GM23338 (cell line): ENCODE results near the gene C2orf49. TPM values are rescaled to one million over a fixed set of nuclear protein-coding genes. Genes with fewer than 3 reads are reported as not detected.
A peak's percentile ranks its signal among the peaks of the same experiment; 100 is the strongest.

Experiments
- ATAC-seq: fragments of 200-7000 bp; cut with Tn5 transposase; 3 replicates; pipeline ENCODE4 v1.9.1; 2020
- DNase-seq: peaks from one replicate; pipeline ENCODE4 v3.0.0-alpha.2; 2015; ENCODE audit warnings: low spot score
- H2AFZ ChIP-seq: fragments of 200-600 bp; sonication (generic); 2 replicates; pipeline ENCODE4 v1.8.0; 2016; ENCODE audit warnings: antibody characterized with exemption, mild to moderate bottlenecking, moderate library complexity
- H3F3A ChIP-seq: fragments of 200-600 bp; sonication (generic); replicated peaks from 2 replicates; pipeline ENCODE4 v1.8.0; 2017; ENCODE audit warnings: antibody characterized with exemption, mixed run types, low read depth
- H3K27ac ChIP-seq: fragments of 200-600 bp; sonication (generic); 2 replicates; pipeline ENCODE4 v1.6.1; 2016; ENCODE audit warnings: low read depth
- H3K27me3 ChIP-seq: fragments of 200-600 bp; sonication (generic); 2 replicates; pipeline ENCODE4 v1.8.0; 2016; ENCODE audit warnings: mild to moderate bottlenecking, mixed run types, moderate library complexity; ENCODE audit not compliant: insufficient read depth
- H3K36me3 ChIP-seq: fragments of 200-600 bp; sonication (generic); 2 replicates; pipeline ENCODE4 v1.8.0; 2016; ENCODE audit warnings: mild to moderate bottlenecking; ENCODE audit not compliant: insufficient read depth
- H3K4me1 ChIP-seq: fragments of 200-600 bp; sonication (generic); 2 replicates; pipeline ENCODE4 v1.8.0; 2016; ENCODE audit warnings: mild to moderate bottlenecking, moderate library complexity; ENCODE audit not compliant: insufficient read depth
- H3K4me2 ChIP-seq: fragments of 200-600 bp; sonication (generic); 2 replicates; pipeline ENCODE4 v1.7.1; 2017; ENCODE audit warnings: mixed run types
- H3K4me3 ChIP-seq: fragments of 200-600 bp; sonication (generic); 2 replicates; pipeline ENCODE4 v1.6.1; 2016; ENCODE audit warnings: mixed run types
- H3K79me2 ChIP-seq: fragments of 200-600 bp; sonication (generic); replicated peaks from 2 replicates; pipeline ENCODE4 v1.8.0; 2017; ENCODE audit warnings: mild to moderate bottlenecking; ENCODE audit not compliant: insufficient read depth
- H3K9me2 ChIP-seq: fragments of 200-600 bp; sonication (generic); 2 replicates; pipeline ENCODE4 v1.8.0; 2017; ENCODE audit not compliant: insufficient read depth
- H4K20me1 ChIP-seq: fragments of 200-600 bp; sonication (generic); replicated peaks from 2 replicates; pipeline ENCODE4 v1.8.0; 2017; ENCODE audit warnings: mild to moderate bottlenecking; ENCODE audit not compliant: insufficient read depth
- H3K27ac Mint-ChIP-seq: 2 replicates; pipeline ENCODE4 v1.8.0; 2020; ENCODE audit warnings: inconsistent platforms, mild to moderate bottlenecking, moderate library complexity, mixed read lengths
- H3K27me3 Mint-ChIP-seq: 3 replicates; pipeline ENCODE4 v1.8.0; 2022; ENCODE audit warnings: low read depth, mild to moderate bottlenecking, moderate library complexity, mixed read lengths, inconsistent platforms; ENCODE audit not compliant: insufficient read depth, poor library complexity
- H3K36me3 Mint-ChIP-seq: 3 replicates; pipeline ENCODE4 v1.8.0; 2021; ENCODE audit warnings: low read depth, mild to moderate bottlenecking, inconsistent platforms, moderate library complexity, mixed read lengths
- H3K4me1 Mint-ChIP-seq: 3 replicates; pipeline ENCODE4 v1.8.0; 2020; ENCODE audit warnings: mild to moderate bottlenecking, inconsistent platforms, mixed read lengths
- H3K4me3 Mint-ChIP-seq: 3 replicates; pipeline ENCODE4 v1.8.0; 2021; ENCODE audit warnings: moderate library complexity, mild to moderate bottlenecking, inconsistent platforms, mixed read lengths
- H3K9me3 Mint-ChIP-seq: 3 replicates; pipeline ENCODE4 v1.8.0; 2020; ENCODE audit warnings: moderate library complexity, mild to moderate bottlenecking, inconsistent platforms, mixed read lengths
- CREB1 ChIP-seq: fragments of 250-450 bp; sonication (Bioruptor Pico); IDR thresholded peaks from 2 replicates; pipeline ENCODE4 v1.5.0; 2020; ENCODE audit warnings: low read depth, mild to moderate bottlenecking, moderate library complexity
- CTCF ChIP-seq, 2 experiments: fragments of 200-600 bp in 1 of 2; sonication (generic) in 1 of 2; conservative IDR thresholded peaks; 2 replicates each; pipeline versions ENCODE4 v1.5.1 to v1.6.1; 2016 to 2017; ENCODE audit warnings: antibody characterized with exemption in 2 of 2, low read depth in 2 of 2, mild to moderate bottlenecking in 2 of 2, moderate library complexity in 1 of 2
- ETS1 ChIP-seq: IDR thresholded peaks from 2 replicates; pipeline ENCODE4 v1.6.1; 2016; ENCODE audit warnings: antibody characterized with exemption
- EZH2 ChIP-seq: fragments of 200-600 bp; sonication (generic); IDR thresholded peaks from one replicate; pipeline ENCODE4 v1.8.0; 2017; ENCODE audit warnings: antibody characterized with exemption, mild to moderate bottlenecking, low read depth; ENCODE audit not compliant: unreplicated experiment
- EZH2phosphoT487 ChIP-seq: fragments of 200-600 bp; sonication (generic); IDR thresholded peaks from one replicate; pipeline ENCODE4 v1.8.1; 2018; ENCODE audit warnings: antibody characterized with exemption; ENCODE audit not compliant: unreplicated experiment
- JUNB ChIP-seq: IDR thresholded peaks from one replicate; pipeline ENCODE4 v1.6.1; 2016; ENCODE audit warnings: antibody characterized with exemption; ENCODE audit not compliant: unreplicated experiment
- NANOG ChIP-seq: IDR thresholded peaks from 2 replicates; pipeline ENCODE4 v1.6.1; 2016; ENCODE audit warnings: antibody characterized with exemption, borderline replicate concordance
- POLR2AphosphoS5 ChIP-seq: IDR thresholded peaks from 2 replicates; pipeline ENCODE4 v1.6.1; 2016; ENCODE audit warnings: antibody characterized with exemption, low read depth
- STAT1 ChIP-seq: IDR thresholded peaks from one replicate; pipeline ENCODE4 v1.6.1; 2016; ENCODE audit warnings: antibody characterized with exemption; ENCODE audit not compliant: unreplicated experiment
- ZNF114 ChIP-seq: fragments of 250-450 bp; sonication (Bioruptor Pico); IDR thresholded peaks from 2 replicates; pipeline ENCODE4 v1.5.0; 2020; ENCODE audit warnings: mild to moderate bottlenecking, moderate library complexity
- ZNF331 ChIP-seq: fragments of 250-450 bp; sonication (Bioruptor Pico); IDR thresholded peaks from 2 replicates; pipeline ENCODE4 v1.5.0; 2020; ENCODE audit warnings: low read depth, mild to moderate bottlenecking, moderate library complexity
- polyA plus RNA-seq: library from polyadenylated mRNA; unstranded; fragments of >200 nt; fragmentation: Nextera tagmentation; extraction: Ambion mirVana; gene quantifications from 2 replicates; pipeline ENCODE4 v1.2.1, GENCODE V29; 2016
- total RNA-seq: library from RNA; depleted of rRNA; stranded (reverse); fragments of >200 nt; shearing (Covaris generic); gene quantifications from 2 replicates; pipeline ENCODE4 v1.2.3, GENCODE V29; 2014
- TF ChIP-seq, protein P1 (sequence below): IDR thresholded peaks from one replicate; pipeline ENCODE4 v1.6.1; 2018; ENCODE audit warnings: antibody characterized with exemption; ENCODE audit not compliant: unreplicated experiment
- TF ChIP-seq, protein P2 (sequence below): fragments of 250-450 bp; sonication (Bioruptor Pico); IDR thresholded peaks from 2 replicates; pipeline ENCODE4 v1.5.0; 2020; ENCODE audit warnings: mild to moderate bottlenecking, moderate library complexity

Gene C2orf49
- total and polyA plus RNA-seq, 2 experiments from 2014 or later = 19.6 to 33.8 TPM

- Histone ChIP-seq H3K4me2 (no peak overlapping the region), H3K9me2 (no peaks in the 10 kb centered on the region), H3K79me2 (peaks cover 88% of the 10 kb centered on the region), H3K4me3 (no peak overlapping the region), H4K20me1 (peaks cover 8% of the 10 kb centered on the region; the same call in 1 of the 2 replicates), H3K36me3 (no peaks in the 10 kb centered on the region), H2AFZ (no peak overlapping the region), H3K27ac (no peak overlapping the region), H3F3A (no peaks in the 10 kb centered on the region), H3K27me3 (no peaks in the 10 kb centered on the region), H3K4me1 (peaks cover 7% of the 10 kb centered on the region)
- Mint-ChIP-seq H3K4me1 (peaks cover 18% of the 10 kb centered on the region), H3K27ac (peak overlapping the region; percentile 19; the same call in 1 of the 2 replicates), H3K4me3 (no peak overlapping the region), H3K9me3 (no peaks in the 10 kb centered on the region), H3K27me3 (no peaks in the 10 kb centered on the region), H3K36me3 (peaks cover 8% of the 10 kb centered on the region; the same call in 2 of the 3 replicates)
- TF ChIP-seq JUNB (no peak), NANOG (no peak), STAT1 (no peak), EZH2phosphoT487 (no peak), ZNF331 (CRISPR knock-in tag) (no peak), ETS1 (no peak), ZNF114 (CRISPR knock-in tag) (no peak), CTCF (conservative IDR thresholded peaks at IDR 0.05; ENCODE audit: low read depth in 2 of 2) (no peak), CREB1 (CRISPR knock-in tag) (no peak), POLR2AphosphoS5 (no peak), EZH2 (no peak)
- TF ChIP-seq, protein P1, sequence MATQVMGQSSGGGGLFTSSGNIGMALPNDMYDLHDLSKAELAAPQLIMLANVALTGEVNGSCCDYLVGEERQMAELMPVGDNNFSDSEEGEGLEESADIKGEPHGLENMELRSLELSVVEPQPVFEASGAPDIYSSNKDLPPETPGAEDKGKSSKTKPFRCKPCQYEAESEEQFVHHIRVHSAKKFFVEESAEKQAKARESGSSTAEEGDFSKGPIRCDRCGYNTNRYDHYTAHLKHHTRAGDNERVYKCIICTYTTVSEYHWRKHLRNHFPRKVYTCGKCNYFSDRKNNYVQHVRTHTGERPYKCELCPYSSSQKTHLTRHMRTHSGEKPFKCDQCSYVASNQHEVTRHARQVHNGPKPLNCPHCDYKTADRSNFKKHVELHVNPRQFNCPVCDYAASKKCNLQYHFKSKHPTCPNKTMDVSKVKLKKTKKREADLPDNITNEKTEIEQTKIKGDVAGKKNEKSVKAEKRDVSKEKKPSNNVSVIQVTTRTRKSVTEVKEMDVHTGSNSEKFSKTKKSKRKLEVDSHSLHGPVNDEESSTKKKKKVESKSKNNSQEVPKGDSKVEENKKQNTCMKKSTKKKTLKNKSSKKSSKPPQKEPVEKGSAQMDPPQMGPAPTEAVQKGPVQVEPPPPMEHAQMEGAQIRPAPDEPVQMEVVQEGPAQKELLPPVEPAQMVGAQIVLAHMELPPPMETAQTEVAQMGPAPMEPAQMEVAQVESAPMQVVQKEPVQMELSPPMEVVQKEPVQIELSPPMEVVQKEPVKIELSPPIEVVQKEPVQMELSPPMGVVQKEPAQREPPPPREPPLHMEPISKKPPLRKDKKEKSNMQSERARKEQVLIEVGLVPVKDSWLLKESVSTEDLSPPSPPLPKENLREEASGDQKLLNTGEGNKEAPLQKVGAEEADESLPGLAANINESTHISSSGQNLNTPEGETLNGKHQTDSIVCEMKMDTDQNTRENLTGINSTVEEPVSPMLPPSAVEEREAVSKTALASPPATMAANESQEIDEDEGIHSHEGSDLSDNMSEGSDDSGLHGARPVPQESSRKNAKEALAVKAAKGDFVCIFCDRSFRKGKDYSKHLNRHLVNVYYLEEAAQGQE = no peak
- TF ChIP-seq, protein P2, sequence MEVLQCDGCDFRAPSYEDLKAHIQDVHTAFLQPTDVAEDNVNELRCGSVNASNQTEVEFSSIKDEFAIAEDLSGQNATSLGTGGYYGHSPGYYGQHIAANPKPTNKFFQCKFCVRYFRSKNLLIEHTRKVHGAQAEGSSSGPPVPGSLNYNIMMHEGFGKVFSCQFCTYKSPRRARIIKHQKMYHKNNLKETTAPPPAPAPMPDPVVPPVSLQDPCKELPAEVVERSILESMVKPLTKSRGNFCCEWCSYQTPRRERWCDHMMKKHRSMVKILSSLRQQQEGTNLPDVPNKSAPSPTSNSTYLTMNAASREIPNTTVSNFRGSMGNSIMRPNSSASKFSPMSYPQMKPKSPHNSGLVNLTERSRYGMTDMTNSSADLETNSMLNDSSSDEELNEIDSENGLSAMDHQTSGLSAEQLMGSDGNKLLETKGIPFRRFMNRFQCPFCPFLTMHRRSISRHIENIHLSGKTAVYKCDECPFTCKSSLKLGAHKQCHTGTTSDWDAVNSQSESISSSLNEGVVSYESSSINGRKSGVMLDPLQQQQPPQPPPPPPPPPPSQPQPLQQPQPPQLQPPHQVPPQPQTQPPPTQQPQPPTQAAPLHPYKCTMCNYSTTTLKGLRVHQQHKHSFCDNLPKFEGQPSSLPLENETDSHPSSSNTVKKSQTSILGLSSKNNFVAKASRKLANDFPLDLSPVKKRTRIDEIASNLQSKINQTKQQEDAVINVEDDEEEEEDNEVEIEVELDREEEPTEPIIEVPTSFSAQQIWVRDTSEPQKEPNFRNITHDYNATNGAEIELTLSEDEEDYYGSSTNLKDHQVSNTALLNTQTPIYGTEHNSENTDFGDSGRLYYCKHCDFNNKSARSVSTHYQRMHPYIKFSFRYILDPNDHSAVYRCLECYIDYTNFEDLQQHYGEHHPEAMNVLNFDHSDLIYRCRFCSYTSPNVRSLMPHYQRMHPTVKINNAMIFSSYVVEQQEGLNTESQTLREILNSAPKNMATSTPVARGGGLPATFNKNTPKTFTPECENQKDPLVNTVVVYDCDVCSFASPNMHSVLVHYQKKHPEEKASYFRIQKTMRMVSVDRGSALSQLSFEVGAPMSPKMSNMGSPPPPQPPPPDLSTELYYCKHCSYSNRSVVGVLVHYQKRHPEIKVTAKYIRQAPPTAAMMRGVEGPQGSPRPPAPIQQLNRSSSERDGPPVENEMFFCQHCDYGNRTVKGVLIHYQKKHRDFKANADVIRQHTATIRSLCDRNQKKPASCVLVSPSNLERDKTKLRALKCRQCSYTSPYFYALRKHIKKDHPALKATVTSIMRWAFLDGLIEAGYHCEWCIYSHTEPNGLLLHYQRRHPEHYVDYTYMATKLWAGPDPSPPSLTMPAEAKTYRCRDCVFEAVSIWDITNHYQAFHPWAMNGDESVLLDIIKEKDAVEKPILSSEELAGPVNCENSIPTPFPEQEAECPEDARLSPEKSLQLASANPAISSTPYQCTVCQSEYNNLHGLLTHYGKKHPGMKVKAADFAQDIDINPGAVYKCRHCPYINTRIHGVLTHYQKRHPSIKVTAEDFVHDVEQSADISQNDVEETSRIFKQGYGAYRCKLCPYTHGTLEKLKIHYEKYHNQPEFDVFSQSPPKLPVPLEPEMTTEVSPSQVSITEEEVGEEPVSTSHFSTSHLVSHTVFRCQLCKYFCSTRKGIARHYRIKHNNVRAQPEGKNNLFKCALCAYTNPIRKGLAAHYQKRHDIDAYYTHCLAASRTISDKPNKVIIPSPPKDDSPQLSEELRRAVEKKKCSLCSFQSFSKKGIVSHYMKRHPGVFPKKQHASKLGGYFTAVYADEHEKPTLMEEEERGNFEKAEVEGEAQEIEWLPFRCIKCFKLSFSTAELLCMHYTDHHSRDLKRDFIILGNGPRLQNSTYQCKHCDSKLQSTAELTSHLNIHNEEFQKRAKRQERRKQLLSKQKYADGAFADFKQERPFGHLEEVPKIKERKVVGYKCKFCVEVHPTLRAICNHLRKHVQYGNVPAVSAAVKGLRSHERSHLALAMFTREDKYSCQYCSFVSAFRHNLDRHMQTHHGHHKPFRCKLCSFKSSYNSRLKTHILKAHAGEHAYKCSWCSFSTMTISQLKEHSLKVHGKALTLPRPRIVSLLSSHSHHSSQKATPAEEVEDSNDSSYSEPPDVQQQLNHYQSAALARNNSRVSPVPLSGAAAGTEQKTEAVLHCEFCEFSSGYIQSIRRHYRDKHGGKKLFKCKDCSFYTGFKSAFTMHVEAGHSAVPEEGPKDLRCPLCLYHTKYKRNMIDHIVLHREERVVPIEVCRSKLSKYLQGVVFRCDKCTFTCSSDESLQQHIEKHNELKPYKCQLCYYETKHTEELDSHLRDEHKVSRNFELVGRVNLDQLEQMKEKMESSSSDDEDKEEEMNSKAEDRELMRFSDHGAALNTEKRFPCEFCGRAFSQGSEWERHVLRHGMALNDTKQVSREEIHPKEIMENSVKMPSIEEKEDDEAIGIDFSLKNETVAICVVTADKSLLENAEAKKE (CRISPR knock-in tag) = no peak
- no peak for ATAC-seq
- no peak for DNase-seq
Measured at GRCh38 chr2:105323111-105323510, 14.2 kb upstream of the C2orf49 start.
